Measurements from ENCODE around the gene EDRF1.

GRCh38 chr10:125811251-125811650, 91.7 kb downstream of the EDRF1 start:
- TF ChIP-seq TEAD1 (CRISPR knock-in tag; IDR thresholded peaks at IDR 0.05) (no peak), ELF4 (CRISPR knock-in tag; IDR thresholded peaks at IDR 0.05; ENCODE audit: low read depth) (no peak), CTCF (IDR thresholded peaks at IDR 0.05) (no peak), USF2 (CRISPR knock-in tag; IDR thresholded peaks at IDR 0.05) (no peak), ARID4B (CRISPR knock-in tag; IDR thresholded peaks at IDR 0.05; ENCODE audit: borderline replicate concordance) (no peak), ZSCAN18 (CRISPR knock-in tag; IDR thresholded peaks at IDR 0.05) (no peak), MXD4 (CRISPR knock-in tag; IDR thresholded peaks at IDR 0.05; ENCODE audit: borderline replicate concordance) (no peak), RELA (CRISPR knock-in tag; IDR thresholded peaks at IDR 0.05; ENCODE audit: borderline replicate concordance) (no peak), HMGXB4 (CRISPR knock-in tag; IDR thresholded peaks at IDR 0.05) (no peak), SMAD4 (CRISPR knock-in tag; IDR thresholded peaks at IDR 0.05) (no peak), NFE2L1 (CRISPR knock-in tag; IDR thresholded peaks at IDR 0.05) (no peak), CREB1 (CRISPR knock-in tag; IDR thresholded peaks at IDR 0.05) (no peak), E2F5 (CRISPR knock-in tag; IDR thresholded peaks at IDR 0.05) (no peak)
